Stomach (tissue), 9 donors: ENCODE data around the gene AVEN. TPM values are rescaled to one million over a fixed set of nuclear protein-coding genes. Genes with fewer than 3 reads are reported as not detected.

Experiments
- DNase-seq, 2 donors: peaks; one replicate each; pipeline versions ENCODE4 v3.0.0 to v3.0.0-alpha.2; 2013 to 2019
- H3K27ac ChIP-seq, 5 donors: fragments of 200-600 bp in 4 of 5; sonication (generic) in 4 of 5; one replicate each; pipeline ENCODE4 v1.5.1; 2013 to 2019; ENCODE audit warnings: mild to moderate bottlenecking in 1 of 5, moderate library complexity in 1 of 5
- H3K27me3 ChIP-seq, 3 donors: fragments of 200-600 bp; sonication (generic); one replicate each; pipeline ENCODE4 v1.5.1; 2017 to 2019; ENCODE audit warnings: mixed run types in 1 of 3
- H3K36me3 ChIP-seq, 4 donors: fragments of 200-600 bp; sonication (generic); 1 replicate in 3 of 4; 2 replicates in 1 of 4; pipeline ENCODE4 v1.5.1; 2016 to 2019
- H3K4me1 ChIP-seq, 4 donors: fragments of 200-600 bp; sonication (generic); one replicate each; pipeline ENCODE4 v1.5.1; 2016 to 2019
- H3K4me3 ChIP-seq, 4 donors: fragments of 200-600 bp; sonication (generic) in 3 of 4; one replicate each; pipeline ENCODE4 v1.5.1; 2016 to 2019; ENCODE audit warnings: mild to moderate bottlenecking in 1 of 4
- H3K9me3 ChIP-seq, 4 donors: fragments of 200-600 bp; sonication (generic); one replicate each; pipeline ENCODE4 v1.5.1; 2016 to 2019
- CTCF ChIP-seq, 7 experiments: fragments of 450-650 bp in 4 of 7; fragments of 200-600 bp in 3 of 7; sonication (generic) in 3 of 7; IDR thresholded peaks; one replicate each; pipeline ENCODE4 v1.5.1; 2016 to 2019; ENCODE audit warnings: antibody characterized with exemption in 7 of 7, control low read depth in 2 of 7, mild to moderate bottlenecking in 1 of 7
- EP300 ChIP-seq: sonication (generic); formaldehyde crosslinking; IDR thresholded peaks from one replicate; pipeline ENCODE4 v1.6.1; 2017; ENCODE audit warnings: antibody characterized with exemption
- POLR2A ChIP-seq, 4 donors: fragments of 450-650 bp; IDR thresholded peaks; one replicate each; pipeline ENCODE4 v1.6.1; 2016; ENCODE audit warnings: antibody characterized with exemption in 4 of 4, control low read depth in 2 of 4, mild to moderate bottlenecking in 1 of 4, moderate library complexity in 1 of 4
- POLR2AphosphoS5 ChIP-seq, 3 donors: sonication (generic); formaldehyde crosslinking; IDR thresholded peaks; one replicate each; pipeline ENCODE4 v1.6.1; 2016; ENCODE audit warnings: antibody characterized with exemption in 3 of 3
- WGBS, 5 donors: extraction: QIAGEN DNeasy Blood & Tissue Kit in 3 of 5; methylation state at CpG; one replicate each; pipeline versions ENCODE4 v1.1.5 to v1.1.7; 2013 to 2018; 5-methylcytosine and 5-hydroxymethylcytosine counted together
- intact Hi-C: fragments of 100-400 bp; cut with DNase I; formaldehyde crosslinking; loops from one replicate; pipeline ENCODE4 v1.15.1; 2023; ENCODE audit warnings: low total_unique reads
- polyA plus RNA-seq, 3 donors: library from polyadenylated mRNA; stranded (reverse); fragments of 200-250 nt; gene quantifications; one replicate each; pipeline ENCODE4 v1.2.3, GENCODE V29; 2013
- total RNA-seq, 5 donors: library from RNA; depleted of rRNA; stranded (reverse); fragments of >200 nt; gene quantifications; one replicate each; pipeline versions ENCODE4 v1.1.0 to v1.2.3, GENCODE V29; 2014 to 2016
- donor health status: healthy with polysubstance abuse.
- donor health status: Bipolar disorder and iron deficiency.
- donor health status: healthy.

The AVEN gene
- total and polyA plus RNA-seq, 8 donors = 8.6 to 89.8 (median 14.4) TPM; not detected in 1

GRCh38 chr15:33866101-33866737 lies 172.8 kb downstream of the AVEN start:
- Histone ChIP-seq H3K4me3 (no peak overlapping the region), H3K4me1 (peaks cover 0 to 8% (median 3%) of the 10 kb centered on the region in 4 donors), H3K27me3 (no peaks in the 10 kb centered on the region), H3K27ac (no peak overlapping the region), H3K36me3 (peaks cover 0 to 35% (median 30%) of the 10 kb centered on the region in 4 donors), H3K9me3 (no peaks in the 10 kb centered on the region)
- DNase-seq = peak in 1 of 2 donors; percentile 9
- TF ChIP-seq CTCF (IDR thresholded peaks at IDR 0.05) (no peak), POLR2A (IDR thresholded peaks at IDR 0.05) (no peak), EP300 (no peak), POLR2AphosphoS5 (IDR thresholded peaks at IDR 0.05) (no peak)
- intact Hi-C loops = no loop called here
- 33 to 67% (median 52%) methylated on average over 3 of the region's 3 CpGs for WGBS, 5 donors

GRCh38 chr15:33865416-33865815 lies 173.6 kb downstream of the AVEN start:
- TF ChIP-seq CTCF (IDR thresholded peaks at IDR 0.05) (no peak), POLR2A (IDR thresholded peaks at IDR 0.05) (no peak), POLR2AphosphoS5 (IDR thresholded peaks at IDR 0.05) (no peak), EP300 (no peak)
- Histone ChIP-seq H3K27ac (peak overlapping the region in 1 of 5 donors; percentile 28), H3K4me1 (peaks cover 0 to 8% (median 3%) of the 10 kb centered on the region in 4 donors), H3K4me3 (no peak overlapping the region), H3K36me3 (peaks cover 0 to 43% (median 36%) of the 10 kb centered on the region in 4 donors), H3K9me3 (no peaks in the 10 kb centered on the region), H3K27me3 (no peaks in the 10 kb centered on the region)
- 75 to 90% (median 84%) methylated on average over 6 of the region's 6 CpGs for WGBS, 5 donors
- no peak for DNase-seq
- intact Hi-C loops = no loop called here

GRCh38 chr15:33864360-33865075 lies 174.5 kb downstream of the AVEN start:
- 75 to 87% (median 82%) methylated on average over 5 of the region's 5 CpGs for WGBS, 5 donors
- no peak overlapping the region for H3K4me3 ChIP-seq

More at GRCh38 chr15:33864360-33865075, 174.5 kb downstream of the AVEN start:
- Histone ChIP-seq H3K9me3 (no peaks in the 10 kb centered on the region), H3K27me3 (no peaks in the 10 kb centered on the region), H3K27ac (peak overlapping the region in 1 of 5 donors; percentile 28), H3K36me3 (peaks cover 0 to 51% (median 43%) of the 10 kb centered on the region in 4 donors), H3K4me1 (peaks cover 0 to 8% (median 3%) of the 10 kb centered on the region in 4 donors)
- intact Hi-C loops = no loop called here
- no peak for TF ChIP-seq EP300
- TF ChIP-seq CTCF (IDR thresholded peaks at IDR 0.05) = no peak
- TF ChIP-seq POLR2A (IDR thresholded peaks at IDR 0.05) = no peak
- TF ChIP-seq POLR2AphosphoS5 (IDR thresholded peaks at IDR 0.05) = no peak
- no peak for DNase-seq
